ENCODE measurements around the gene TSHZ2. TPM values are rescaled to one million over a fixed set of nuclear protein-coding genes. Genes with fewer than 3 reads are reported as not detected.

TSHZ2 gene
- total RNA-seq, 2 donors from 2014 or later, result 29.1 to 30.7 TPM

DNA sequence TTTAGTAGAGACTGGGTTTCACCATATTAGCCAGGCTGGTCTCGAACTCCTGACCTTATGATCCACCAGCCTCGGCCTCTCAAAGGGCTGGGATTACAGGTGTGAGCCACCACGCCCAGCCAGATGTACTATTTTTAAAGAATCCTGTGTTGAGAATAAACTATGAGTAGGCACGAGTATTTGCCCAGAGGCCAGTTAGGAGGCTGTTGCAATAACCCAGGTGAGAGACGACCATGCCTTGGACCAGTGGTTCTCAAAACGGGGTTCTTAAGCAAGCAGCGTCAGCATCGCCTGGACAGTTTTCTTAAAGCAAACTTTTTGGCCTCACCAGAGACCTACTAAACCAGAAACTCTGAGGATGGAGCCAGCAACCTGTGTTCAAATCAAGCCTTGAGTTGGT is 362.7 kb downstream of the TSHZ2 start:
- H3K4me3 Mint-ChIP-seq, result no peak overlapping the region
- peaks cover 5% of the 10 kb centered on the region for H3K36me3 Mint-ChIP-seq (ENCODE audit: low read depth)
- no peak for ATAC-seq
- H3K27ac Mint-ChIP-seq, result no peak overlapping the region
- H3K4me1 Mint-ChIP-seq, result no peaks in the 10 kb centered on the region
- DNase-seq, result no peak
- no peaks in the 10 kb centered on the region for H3K9me3 ChIP-seq (ENCODE audit: control insufficient read depth, low read length, poor library complexity, severe bottlenecking)
- H3K27me3 Mint-ChIP-seq, result no peaks in the 10 kb centered on the region

DNA sequence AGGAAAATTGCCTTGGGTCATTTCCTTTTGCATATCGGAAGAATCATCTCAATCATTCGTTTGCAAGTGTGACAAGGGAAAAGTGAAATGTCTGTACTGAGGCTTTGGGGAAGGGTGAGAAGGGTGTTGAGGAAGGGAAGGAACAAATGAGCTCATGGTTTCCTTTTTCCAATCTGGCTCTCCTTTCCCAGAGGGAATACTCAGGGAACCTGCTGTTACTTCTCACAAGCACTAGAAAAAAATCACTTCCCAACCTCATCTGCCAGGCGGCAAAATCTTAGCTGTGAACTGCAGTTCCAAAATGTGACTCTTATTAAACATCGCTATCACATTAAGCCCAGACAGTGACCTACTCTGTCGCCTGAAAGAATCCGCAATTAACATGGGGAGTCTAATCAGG is 363.4 kb downstream of the TSHZ2 start:
- Mint-ChIP-seq H3K36me3 (ENCODE audit: low read depth) (peaks cover 5% of the 10 kb centered on the region), H3K4me1 (no peaks in the 10 kb centered on the region), H3K27me3 (no peaks in the 10 kb centered on the region), H3K4me3 (no peak overlapping the region), H3K27ac (no peak overlapping the region)
- H3K9me3 ChIP-seq (ENCODE audit: control insufficient read depth, low read length, poor library complexity, severe bottlenecking), result no peaks in the 10 kb centered on the region
- ATAC-seq (no peak), DNase-seq (no peak)

DNA sequence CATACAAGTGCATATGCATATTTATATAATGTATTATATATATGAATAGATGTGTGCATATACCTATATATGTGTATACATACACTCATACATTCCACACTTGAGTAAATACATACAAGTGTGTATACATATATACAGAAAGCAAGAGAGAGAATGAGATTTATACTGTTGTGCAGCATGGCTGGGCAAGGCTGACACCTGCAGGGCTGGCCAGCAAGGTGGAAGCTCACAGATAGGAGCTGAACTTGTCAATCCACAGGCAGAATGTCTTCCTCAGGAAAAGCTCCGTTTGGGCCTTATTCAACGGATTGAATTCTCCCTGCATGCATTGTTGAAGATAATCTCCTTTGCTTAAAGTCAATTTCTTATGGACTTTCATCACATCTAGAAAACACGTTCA is 364.7 kb downstream of the TSHZ2 start:
- no peak overlapping the region for H3K27ac Mint-ChIP-seq
- ATAC-seq, result no peak
- no peaks in the 10 kb centered on the region for H3K4me1 Mint-ChIP-seq

GRCh38 chr20:53337390-53338101 is 365.4 kb downstream of the TSHZ2 start:
- no peaks in the 10 kb centered on the region for H3K9me3 ChIP-seq (ENCODE audit: control insufficient read depth, low read length, poor library complexity, severe bottlenecking)
- Mint-ChIP-seq H3K4me3 (no peak overlapping the region), H3K4me1 (no peaks in the 10 kb centered on the region), H3K36me3 (ENCODE audit: low read depth) (peaks cover 2% of the 10 kb centered on the region), H3K27ac (no peak overlapping the region), H3K27me3 (no peaks in the 10 kb centered on the region)
- no peak for DNase-seq
- no peak for ATAC-seq

More for the DNA sequence above, 364.7 kb downstream of the TSHZ2 start:
- H3K36me3 Mint-ChIP-seq (ENCODE audit: low read depth), result peaks cover 2% of the 10 kb centered on the region
- no peak overlapping the region for H3K4me3 Mint-ChIP-seq
- no peak for DNase-seq
- no peaks in the 10 kb centered on the region for H3K9me3 ChIP-seq (ENCODE audit: control insufficient read depth, low read length, poor library complexity, severe bottlenecking)
- no peaks in the 10 kb centered on the region for H3K27me3 Mint-ChIP-seq

DNA sequence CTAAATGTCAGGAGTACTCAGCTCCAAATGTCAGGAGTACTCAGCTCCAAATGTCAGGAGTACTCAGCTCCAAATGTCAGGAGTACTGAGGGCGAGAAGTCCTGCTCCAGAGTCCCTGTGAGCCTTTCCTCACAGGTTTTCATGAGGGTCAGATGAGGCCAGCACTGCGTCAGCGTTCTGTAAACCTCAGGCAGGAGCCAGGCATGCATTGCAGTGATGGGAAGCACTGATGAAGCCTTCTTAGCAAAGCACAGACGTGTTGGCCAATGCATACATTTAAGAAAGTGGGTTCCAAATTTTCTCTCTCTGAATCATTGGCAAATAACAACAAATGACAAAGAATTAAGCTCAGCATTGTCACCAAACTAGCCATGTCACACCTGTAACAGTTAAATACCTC is 366.6 kb downstream of the TSHZ2 start:
- peaks cover 2% of the 10 kb centered on the region for H3K36me3 Mint-ChIP-seq (ENCODE audit: low read depth)
- no peak overlapping the region for H3K4me3 Mint-ChIP-seq
- no peaks in the 10 kb centered on the region for H3K9me3 ChIP-seq (ENCODE audit: control insufficient read depth, low read length, poor library complexity, severe bottlenecking)
- no peaks in the 10 kb centered on the region for H3K4me1 Mint-ChIP-seq
- DNase-seq (no peak), ATAC-seq (no peak)
- no peaks in the 10 kb centered on the region for H3K27me3 Mint-ChIP-seq
- no peak overlapping the region for H3K27ac Mint-ChIP-seq

- Mint-ChIP-seq H3K36me3 (ENCODE audit: low read depth) (no peaks in the 10 kb centered on the region), H3K4me1 (peaks cover 5% of the 10 kb centered on the region), H3K4me3 (no peak overlapping the region), H3K27me3 (peaks cover 19% of the 10 kb centered on the region), H3K27ac (no peak overlapping the region)
- ATAC-seq (no peak), DNase-seq (no peak)
- H3K9me3 ChIP-seq (ENCODE audit: control insufficient read depth, low read length, poor library complexity, severe bottlenecking), result no peaks in the 10 kb centered on the region
Measured at GRCh38 chr20:53342429-53342828, 370.3 kb downstream of the TSHZ2 start.

- Mint-ChIP-seq H3K4me3 (no peak overlapping the region), H3K27ac (no peak overlapping the region), H3K27me3 (peaks cover 19% of the 10 kb centered on the region), H3K4me1 (peaks cover 5% of the 10 kb centered on the region), H3K36me3 (ENCODE audit: low read depth) (no peaks in the 10 kb centered on the region)
- ATAC-seq (no peak), DNase-seq (no peak)
- no peaks in the 10 kb centered on the region for H3K9me3 ChIP-seq (ENCODE audit: control insufficient read depth, low read length, poor library complexity, severe bottlenecking)
Measured at GRCh38 chr20:53343448-53343847, 371.3 kb downstream of the TSHZ2 start.

GRCh38 chr20:53344891-53345290 is 372.7 kb downstream of the TSHZ2 start:
- Mint-ChIP-seq H3K4me1 (peaks cover 5% of the 10 kb centered on the region), H3K4me3 (no peak overlapping the region), H3K27me3 (peaks cover 19% of the 10 kb centered on the region), H3K27ac (no peak overlapping the region), H3K36me3 (ENCODE audit: low read depth) (no peaks in the 10 kb centered on the region)
- DNase-seq (no peak), ATAC-seq (no peak)
- no peaks in the 10 kb centered on the region for H3K9me3 ChIP-seq (ENCODE audit: control insufficient read depth, low read length, poor library complexity, severe bottlenecking)

- no peak for ATAC-seq
- H3K4me1 Mint-ChIP-seq, result peaks cover 5% of the 10 kb centered on the region
Measured at GRCh38 chr20:53345536-53346334, 373.6 kb downstream of the TSHZ2 start.

GRCh38 chr20:53346335-53346648 is 374.1 kb downstream of the TSHZ2 start:
- Mint-ChIP-seq H3K27ac (no peak overlapping the region), H3K27me3 (peaks cover 19% of the 10 kb centered on the region), H3K36me3 (ENCODE audit: low read depth) (no peaks in the 10 kb centered on the region), H3K4me1 (peaks cover 5% of the 10 kb centered on the region), H3K4me3 (no peak overlapping the region)
- H3K9me3 ChIP-seq (ENCODE audit: control insufficient read depth, low read length, poor library complexity, severe bottlenecking), result no peaks in the 10 kb centered on the region
- DNase-seq (no peak), ATAC-seq (no peak)

More at GRCh38 chr20:53345536-53346334, 373.6 kb downstream of the TSHZ2 start:
- DNase-seq, result no peak
- H3K36me3 Mint-ChIP-seq (ENCODE audit: low read depth), result no peaks in the 10 kb centered on the region
- no peak overlapping the region for H3K4me3 Mint-ChIP-seq
- H3K9me3 ChIP-seq (ENCODE audit: control insufficient read depth, low read length, poor library complexity, severe bottlenecking), result no peaks in the 10 kb centered on the region
- H3K27me3 Mint-ChIP-seq, result peaks cover 19% of the 10 kb centered on the region
- H3K27ac Mint-ChIP-seq, result no peak overlapping the region

GRCh38 chr20:53349730-53350129 is 377.6 kb downstream of the TSHZ2 start:
- Mint-ChIP-seq H3K27me3 (peaks cover 16% of the 10 kb centered on the region), H3K4me3 (no peak overlapping the region), H3K27ac (no peak overlapping the region), H3K36me3 (ENCODE audit: low read depth) (no peaks in the 10 kb centered on the region), H3K4me1 (peaks cover 3% of the 10 kb centered on the region)
- H3K9me3 ChIP-seq (ENCODE audit: control insufficient read depth, low read length, poor library complexity, severe bottlenecking), result no peaks in the 10 kb centered on the region
- DNase-seq (no peak), ATAC-seq (no peak)

DNA sequence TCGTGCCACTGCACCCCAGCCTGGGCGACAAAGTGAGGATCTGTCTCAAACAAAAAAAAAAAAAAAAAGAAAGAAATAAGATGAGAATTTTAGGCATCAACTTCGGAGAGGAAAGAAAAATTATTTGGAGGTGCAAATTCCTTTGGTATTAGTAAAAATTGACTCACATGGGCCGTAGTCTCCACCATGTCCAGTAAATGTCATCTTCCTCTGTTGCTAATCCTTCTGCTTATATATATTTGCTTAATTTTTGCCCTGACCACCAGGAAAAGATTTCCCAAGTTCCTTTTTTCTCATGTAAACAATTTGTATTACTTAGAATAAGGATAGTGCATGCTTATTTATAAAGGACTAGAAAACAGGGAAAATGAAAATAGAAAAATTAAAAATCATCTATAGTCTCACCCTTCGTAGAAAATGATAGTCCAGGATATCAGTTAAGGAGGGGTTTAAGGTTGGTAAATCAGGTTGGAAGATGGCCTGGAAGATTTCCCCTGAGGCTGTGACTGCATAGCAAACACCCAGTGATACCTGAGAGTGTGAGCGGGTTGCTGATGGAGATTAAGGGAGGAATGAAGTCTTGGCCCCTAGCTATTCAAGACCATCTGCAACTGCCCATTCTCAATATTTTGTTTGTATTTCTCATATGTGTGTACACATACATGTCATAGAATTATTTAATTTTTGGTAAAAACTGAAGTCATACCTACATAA is 380.7 kb downstream of the TSHZ2 start:
- no peaks in the 10 kb centered on the region for H3K4me1 Mint-ChIP-seq
- ATAC-seq (no peak), DNase-seq (no peak)
- H3K27ac Mint-ChIP-seq, result peak overlapping the region; percentile 24
- H3K4me3 Mint-ChIP-seq, result no peak overlapping the region
- H3K9me3 ChIP-seq (ENCODE audit: control insufficient read depth, low read length, poor library complexity, severe bottlenecking), result peaks cover 2% of the 10 kb centered on the region
- H3K27me3 Mint-ChIP-seq, result no peaks in the 10 kb centered on the region
- no peaks in the 10 kb centered on the region for H3K36me3 Mint-ChIP-seq (ENCODE audit: low read depth)

- Mint-ChIP-seq H3K36me3 (ENCODE audit: low read depth) (no peaks in the 10 kb centered on the region), H3K27me3 (no peaks in the 10 kb centered on the region), H3K4me1 (no peaks in the 10 kb centered on the region), H3K4me3 (no peak overlapping the region), H3K27ac (no peak overlapping the region)
- DNase-seq, result no peak
- ATAC-seq, result no peak
- peaks cover 2% of the 10 kb centered on the region for H3K9me3 ChIP-seq (ENCODE audit: control insufficient read depth, low read length, poor library complexity, severe bottlenecking)
Measured at GRCh38 chr20:53354314-53354713, 382.2 kb downstream of the TSHZ2 start.

Data from T-helper 17 cell (primary cell).